GM18505 (cell line): ENCODE measurements around the gene CPXCR1.
"Not testable (repeated sequence)": the region's sequence is repeated elsewhere in the genome, so short reads cannot be mapped to it uniquely, and the experiment has no call there.

Experiments used
- ATAC-seq: cut with Tn5 transposase; IDR thresholded peaks from one replicate; pipeline ENCODE4 v1.9.1; 2021; ENCODE audit not compliant: unreplicated experiment
- POLR2A ChIP-seq: IDR thresholded peaks from 4 replicates; pipeline ENCODE4 v1.6.1; 2011; ENCODE audit warnings: borderline replicate concordance; ENCODE audit not compliant: insufficient read depth, insufficient read length; ENCODE audit errors: extremely low read depth

Gene CPXCR1

GRCh38 chrX:88746925-88747324 is at the start of gene CPXCR1:
Gene CPXCR1, plus strand, starts transcription at chrX:88747225. Its CDS starts 6,190 bp downstream, at chrX:88753415.
- ATAC-seq = no peak
- no peak for TF ChIP-seq POLR2A

GRCh38 chrX:88735835-88736234 is 11.2 kb upstream of the CPXCR1 start:
- ATAC-seq = no peak
- no peak for TF ChIP-seq POLR2A

GRCh38 chrX:88746215-88746614 is 810 bp upstream of the CPXCR1 start:
- not testable (repeated sequence) for ATAC-seq

GRCh38 chrX:88752339-88752738 is 5.3 kb downstream of the CPXCR1 start:
- ATAC-seq = not testable (repeated sequence)

GRCh38 chrX:88789825-88790224 is 42.8 kb downstream of the CPXCR1 start:
- ATAC-seq = no peak

More at GRCh38 chrX:88789825-88790224, 42.8 kb downstream of the CPXCR1 start:
- TF ChIP-seq POLR2A = no peak
